Stimulated activated CD8-positive, alpha-beta memory T cell treated with anti-CD3 and anti-CD28 coated beads, Interleukin-2, amount 100 ng/mL, for 48 hours (primary cell): ENCODE measurements around the gene ELMO1.

Source experiments
- DNase-seq, 2 donors: peaks; one replicate each; pipeline ENCODE4 v3.0.0-alpha.2; 2020; ENCODE audit warnings: low read depth in 2 of 2

ELMO1 gene

DNA sequence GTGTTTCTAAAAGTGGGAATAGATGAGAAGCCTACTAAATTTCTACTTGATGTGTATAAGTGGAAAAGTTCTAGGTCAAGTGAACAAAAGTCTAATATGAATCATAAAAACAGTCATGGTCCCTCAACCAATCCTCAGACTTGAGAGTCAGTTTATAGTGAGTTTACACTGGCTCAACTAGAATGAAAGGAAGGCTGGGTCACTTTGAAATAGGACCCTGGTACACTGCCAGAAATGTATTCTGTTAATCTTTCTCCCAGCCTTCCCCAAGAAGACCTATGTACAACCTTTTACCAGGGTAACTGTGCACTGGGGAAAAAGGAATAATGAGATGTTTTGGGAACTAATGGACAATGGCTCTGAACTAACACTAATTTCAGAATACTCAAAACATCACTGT lies 17.3 kb downstream of the ELMO1 start:
- no peak for DNase-seq

GRCh38 chr7:37430640-37431039 lies 18.0 kb downstream of the ELMO1 start:
- no peak for DNase-seq

DNA sequence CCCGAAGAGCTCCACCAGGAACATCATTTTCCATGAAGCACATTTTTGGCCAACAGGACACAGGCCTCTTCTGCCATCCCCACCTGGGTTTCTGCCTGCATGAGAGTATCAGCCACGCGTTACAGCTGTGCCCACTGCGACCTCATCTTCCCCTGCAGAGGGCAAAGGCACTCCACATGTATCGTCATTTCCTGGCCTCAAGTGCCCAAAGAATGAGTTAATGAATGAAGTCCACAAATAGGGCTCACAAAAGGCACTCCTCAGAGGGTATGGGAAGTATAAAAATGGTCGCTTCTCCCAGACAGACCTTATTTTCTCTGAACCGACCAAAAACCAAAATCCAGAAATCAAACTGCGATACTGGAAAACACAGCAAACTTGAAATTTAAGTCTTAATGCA lies 18.5 kb downstream of the ELMO1 start:
- no peak for DNase-seq

- DNase-seq = no peak
Observed at GRCh38 chr7:37429435-37429791, 19.3 kb downstream of the ELMO1 start.

- no peak for DNase-seq
Observed at GRCh38 chr7:37428681-37429434, 19.8 kb downstream of the ELMO1 start.

- DNase-seq = no peak
Observed at GRCh38 chr7:37427276-37427940, 21.3 kb downstream of the ELMO1 start.

- DNase-seq = no peak
Observed at GRCh38 chr7:37425498-37425897, 23.2 kb downstream of the ELMO1 start.

GRCh38 chr7:37424995-37425394 lies 23.7 kb downstream of the ELMO1 start:
- DNase-seq = no peak

DNA sequence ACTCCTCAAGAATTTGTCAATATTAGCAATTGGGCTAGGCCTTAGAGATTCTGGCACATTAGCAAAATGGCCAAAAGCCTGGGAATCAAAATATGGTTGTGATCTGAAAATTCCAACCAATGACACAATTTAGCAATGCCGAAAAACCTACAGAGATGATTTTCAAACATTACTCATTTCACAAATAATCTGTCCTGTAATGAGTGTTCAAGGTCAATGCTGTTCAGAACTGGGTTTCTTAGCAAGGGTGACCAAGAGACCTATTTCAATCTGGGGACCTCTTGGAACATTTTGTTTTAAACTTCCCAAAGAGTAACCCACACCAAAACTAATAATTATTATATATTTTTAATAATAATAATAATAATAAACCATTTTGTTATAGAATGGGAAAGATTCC lies 24.1 kb downstream of the ELMO1 start:
- no peak for DNase-seq

DNA sequence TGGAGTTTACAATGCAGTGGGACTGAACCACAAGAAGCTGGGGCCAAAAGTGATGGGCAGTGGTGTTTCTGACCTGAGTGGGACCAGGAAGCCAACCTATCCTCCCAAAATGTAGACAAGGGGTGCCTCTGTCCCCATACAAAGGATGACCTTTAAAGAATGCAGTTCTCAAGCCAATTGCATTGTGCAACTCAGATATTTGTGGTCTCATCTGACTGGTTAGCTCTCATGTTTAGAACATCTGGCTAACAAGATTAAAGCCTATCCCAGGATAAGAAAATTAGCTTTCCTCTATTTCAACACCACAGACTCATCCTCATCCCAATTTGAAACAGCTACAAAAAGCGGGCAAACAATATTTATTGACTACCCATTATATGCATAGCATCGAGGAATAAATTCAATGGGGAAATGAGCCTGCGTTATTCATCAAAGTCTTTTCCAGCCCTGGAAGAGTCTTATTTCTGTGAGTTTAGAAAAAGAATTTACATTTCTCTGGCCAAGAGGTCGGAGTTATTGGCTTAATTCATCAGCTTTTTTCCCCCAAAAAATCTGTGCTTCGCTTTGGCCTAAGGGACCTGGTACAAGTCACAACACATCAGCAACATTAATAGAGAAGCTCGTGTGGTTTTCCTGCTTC lies 26.7 kb downstream of the ELMO1 start:
- DNase-seq = no peak

DNA sequence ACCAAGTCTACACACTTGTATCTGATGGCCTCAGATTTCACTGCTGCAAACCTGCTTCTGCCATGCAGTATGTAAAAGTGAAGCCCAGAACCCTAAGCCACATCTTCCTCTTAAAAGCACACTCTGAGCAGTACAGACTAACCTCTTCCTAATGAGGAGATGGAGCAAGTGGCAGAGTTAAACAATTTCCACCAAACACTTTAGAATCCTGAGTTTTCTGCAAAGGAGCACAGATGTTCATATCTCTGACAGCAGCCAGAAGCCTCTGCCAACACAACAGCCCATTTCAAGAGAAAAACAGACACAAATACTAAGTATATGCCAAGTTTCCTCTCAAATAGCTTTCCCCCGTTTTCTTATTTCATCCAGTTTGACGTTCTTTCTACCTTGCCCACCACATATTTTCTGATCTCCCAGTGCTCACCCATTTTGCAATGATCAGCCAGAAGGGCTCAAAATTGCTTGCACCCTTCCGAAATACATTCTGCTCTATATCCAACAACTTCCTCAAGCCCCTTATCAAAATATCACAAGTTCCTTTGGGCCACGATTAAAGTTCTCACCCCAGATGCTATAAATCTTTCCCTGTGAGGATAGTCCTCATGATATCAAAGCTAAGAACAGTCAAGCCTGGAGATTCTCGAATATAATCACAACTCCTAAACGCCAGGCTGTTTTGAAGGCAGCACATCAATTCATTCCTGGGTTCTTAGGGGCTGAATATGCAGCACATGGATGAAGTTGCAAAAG lies 27.5 kb downstream of the ELMO1 start:
- no peak for DNase-seq

GRCh38 chr7:37419496-37419895 lies 29.2 kb downstream of the ELMO1 start:
- DNase-seq = no peak

DNA sequence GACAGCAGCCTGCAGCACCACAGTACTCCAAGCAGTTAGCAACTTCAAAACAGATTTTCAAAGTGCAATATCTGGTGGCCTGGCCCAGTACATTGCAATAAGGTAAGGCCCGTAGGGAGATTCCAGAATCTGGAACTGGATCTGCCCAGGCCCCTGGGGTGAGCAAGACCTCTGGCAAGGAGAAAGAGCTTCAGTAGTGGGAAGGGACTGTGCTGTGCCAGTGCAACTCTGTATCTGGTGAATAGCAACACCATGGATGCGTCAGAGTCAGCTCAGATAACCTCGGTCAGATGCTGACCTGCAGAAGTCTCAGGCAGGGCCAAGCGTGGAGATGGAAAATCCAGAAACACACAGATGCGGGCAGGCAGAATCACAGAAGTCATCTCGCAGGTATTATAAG lies 30.3 kb downstream of the ELMO1 start:
- DNase-seq = no peak

DNA sequence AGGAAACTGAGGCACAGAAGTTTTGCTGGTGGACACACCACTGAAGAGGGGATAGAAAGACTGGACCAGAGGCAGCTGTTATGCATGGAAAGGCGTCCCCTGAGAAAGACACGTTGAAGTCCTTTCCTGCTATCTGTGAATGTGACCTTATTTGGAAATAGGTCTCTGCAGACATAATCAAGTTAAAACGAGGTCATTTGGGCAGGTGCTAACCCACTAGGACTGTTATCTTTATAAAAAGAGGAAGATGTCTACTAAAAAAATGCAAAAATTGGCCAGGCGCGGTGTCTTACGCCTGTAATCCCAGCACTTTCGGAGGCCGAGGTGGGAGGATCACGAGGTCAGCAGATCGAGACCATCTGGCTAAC lies 31.6 kb downstream of the ELMO1 start:
- DNase-seq = no peak

DNA sequence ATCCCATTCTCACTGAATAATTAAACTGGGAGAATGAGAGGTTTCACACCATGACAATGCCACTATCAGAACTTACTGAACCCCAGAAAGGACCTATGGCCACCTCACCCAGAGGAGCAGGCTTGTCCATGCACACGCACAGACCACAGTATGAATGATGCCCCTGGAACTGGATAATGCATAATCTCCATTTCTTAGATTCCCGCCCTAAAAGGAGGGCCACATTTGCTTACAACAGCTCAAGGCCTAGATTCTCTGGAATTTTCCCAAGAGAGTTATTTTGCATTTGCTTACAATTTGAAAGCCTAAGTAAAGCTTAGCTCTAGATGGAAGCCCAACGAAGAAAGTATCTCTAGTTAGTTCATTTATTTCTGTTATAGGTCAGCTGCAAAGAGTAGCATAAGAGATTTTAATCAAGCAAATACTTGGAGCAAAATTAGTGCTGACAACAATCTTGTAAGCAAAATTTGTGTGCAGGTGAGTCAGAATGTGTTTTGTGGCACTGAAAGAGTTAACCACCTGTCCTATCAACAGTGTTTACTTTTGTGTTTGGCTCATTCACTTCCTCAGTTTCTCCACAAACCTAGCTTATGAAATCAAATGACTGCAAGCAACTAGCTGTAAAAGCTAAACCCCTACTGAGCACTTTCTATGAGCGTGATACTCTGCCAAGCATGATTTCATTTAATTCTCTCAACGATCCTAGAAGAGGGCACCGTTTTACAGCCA lies 32.1 kb downstream of the ELMO1 start:
- no peak for DNase-seq

DNA sequence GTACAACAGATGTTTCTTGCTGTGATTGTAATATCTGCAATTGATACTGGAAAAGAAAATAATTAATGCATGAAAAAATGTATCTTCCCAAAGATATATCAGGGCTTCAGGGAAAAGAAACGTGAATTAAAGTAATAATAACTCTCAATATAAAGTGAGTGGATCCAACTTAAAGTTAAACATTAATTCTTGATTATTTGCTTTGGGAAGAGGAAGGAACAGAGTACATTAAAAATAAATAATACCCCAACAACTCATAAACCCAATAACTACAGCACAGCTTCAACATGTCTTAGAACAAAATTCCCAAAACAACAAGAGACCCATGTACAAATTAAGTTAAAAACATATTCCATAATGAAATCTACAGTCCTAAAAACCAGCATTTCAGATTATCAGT lies 33.0 kb downstream of the ELMO1 start:
- no peak for DNase-seq

GRCh38 chr7:37414352-37414983 lies 34.2 kb downstream of the ELMO1 start:
- DNase-seq = no peak

DNA sequence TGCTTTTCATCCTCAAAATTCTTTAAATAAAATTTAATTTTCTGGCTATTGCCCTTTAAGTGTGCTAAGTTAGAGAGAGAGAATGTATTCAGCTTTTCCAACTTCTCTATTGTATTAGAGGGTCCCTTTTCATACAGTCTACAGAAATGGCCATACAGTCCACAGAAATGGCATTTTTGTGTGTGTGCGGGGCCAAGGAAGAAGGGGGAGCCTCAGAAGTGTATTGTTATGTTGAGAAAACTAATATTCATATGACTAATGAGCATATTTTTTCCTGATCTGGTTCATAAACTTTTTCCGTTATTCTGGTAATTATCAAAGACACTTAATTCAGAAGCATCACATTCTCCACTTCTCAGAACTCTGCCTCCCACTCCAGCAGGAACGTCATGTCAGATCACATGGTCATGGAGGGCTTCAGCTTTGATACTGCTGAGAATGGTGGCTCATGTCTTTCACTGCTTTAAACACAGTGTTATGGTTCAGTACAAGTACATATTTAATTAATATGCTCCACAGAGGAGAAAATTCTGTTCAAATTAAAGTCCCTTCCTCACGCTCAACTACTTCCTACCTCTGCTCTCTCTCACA lies 37.1 kb downstream of the ELMO1 start:
- DNase-seq = peak in 1 of 2 donors; percentile 6

GRCh38 chr7:37410305-37411229 lies 38.1 kb downstream of the ELMO1 start:
- DNase-seq = no peak

GRCh38 chr7:37409461-37409860 lies 39.2 kb downstream of the ELMO1 start:
- no peak for DNase-seq
